Posterior cingulate gyrus (tissue), 11 donors: ENCODE measurements around the gene FBXL7.
A peak's percentile ranks its signal among the peaks of the same experiment; 100 is the strongest.
"Not testable (repeated sequence)": the region's sequence is repeated elsewhere in the genome, so short reads cannot be mapped to it uniquely, and the experiment has no call there.

Experiments used
- DNase-seq, 10 donors: peaks; one replicate each; pipeline versions ENCODE4 v3.0.0 to v3.0.0-alpha.2; 2020 to 2021; ENCODE audit warnings: mixed read lengths in 3 of 10
- intact Hi-C: fragments of 100-400 bp; cut with DNase I; formaldehyde crosslinking; loops from one replicate; pipeline ENCODE4 v1.15.1; 2023

The FBXL7 gene

DNA sequence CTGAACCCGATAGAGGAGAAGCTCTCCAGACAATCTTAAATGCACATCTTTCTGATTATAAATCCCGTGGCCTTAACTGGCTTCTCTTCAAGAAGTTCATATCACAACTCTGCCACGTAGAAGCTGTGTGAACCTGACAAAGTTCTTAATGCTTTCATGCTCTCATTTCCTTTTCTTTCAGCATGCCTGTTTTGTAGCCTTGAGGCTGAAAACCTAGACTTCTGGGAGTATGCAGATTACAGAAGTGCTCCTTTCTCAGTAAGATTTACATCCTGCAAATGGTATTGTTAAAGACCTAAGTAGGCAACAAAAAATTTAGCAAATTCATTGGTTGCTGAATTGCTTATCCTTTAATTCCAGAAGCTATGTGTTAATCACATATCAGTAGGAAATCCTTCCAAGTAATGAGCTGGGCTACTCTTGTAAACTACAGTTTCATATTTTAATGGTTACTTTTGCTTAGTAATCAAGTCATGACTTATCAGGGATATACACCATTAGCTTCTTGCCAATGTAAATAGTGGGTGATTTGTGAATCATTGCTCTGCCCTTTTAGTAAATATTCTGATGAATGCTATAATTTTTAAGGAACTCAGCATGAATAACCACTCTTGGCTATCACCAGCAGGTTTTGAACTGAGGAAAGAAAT, 334.7 kb downstream of the FBXL7 start:
- intact Hi-C loops = no loop called here
- no peak for DNase-seq

GRCh38 chr5:15835514-15835913, 335.5 kb downstream of the FBXL7 start:
- intact Hi-C loops = no loop called here

DNA sequence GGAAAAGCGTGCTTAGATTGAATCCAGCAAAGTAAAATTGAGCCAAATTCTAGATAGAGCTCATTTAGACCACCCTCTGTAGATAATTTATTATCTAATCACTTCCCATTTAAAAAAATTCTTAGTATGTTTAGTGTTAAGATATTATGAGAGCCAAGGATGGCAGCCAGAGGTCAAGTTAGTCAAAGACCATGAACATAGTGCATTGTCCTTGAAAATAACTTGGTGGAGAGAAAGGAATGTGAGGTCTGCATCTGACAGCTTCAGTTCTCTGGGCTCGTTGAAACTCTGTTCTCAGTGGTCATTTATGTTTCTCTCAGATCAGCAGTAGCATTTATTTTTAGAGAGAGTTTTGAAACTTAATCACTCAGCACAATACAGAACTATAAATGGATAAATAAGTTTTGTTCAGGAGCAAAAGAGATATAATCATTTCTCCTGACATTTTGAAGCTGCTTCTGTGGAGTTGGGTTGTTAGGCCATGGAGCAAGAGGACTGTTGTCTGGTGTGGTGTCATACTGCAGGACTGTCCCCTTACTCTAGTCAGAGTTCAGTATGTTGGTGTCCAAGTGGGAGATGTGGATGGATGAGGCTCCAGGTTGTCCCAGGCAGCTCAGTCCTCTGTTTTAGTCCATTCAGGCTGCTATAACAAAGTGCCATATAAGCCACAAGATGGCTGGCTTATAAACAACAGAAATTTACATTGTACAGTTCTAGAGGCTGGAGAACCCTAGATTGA, 337.7 kb downstream of the FBXL7 start:
- intact Hi-C loops = no loop called here

More at GRCh38 chr5:15835514-15835913, 335.5 kb downstream of the FBXL7 start:
- DNase-seq = no peak

GRCh38 chr5:15844253-15844652, 344.3 kb downstream of the FBXL7 start:
- intact Hi-C loops = no loop called here
- no peak for DNase-seq

More for the DNA sequence above, 337.7 kb downstream of the FBXL7 start:
- DNase-seq = no peak

- no peak for DNase-seq
- intact Hi-C loops = no loop called here
These were observed 344.9 kb downstream of the FBXL7 start for GRCh38 chr5:15844871-15845270.

DNA sequence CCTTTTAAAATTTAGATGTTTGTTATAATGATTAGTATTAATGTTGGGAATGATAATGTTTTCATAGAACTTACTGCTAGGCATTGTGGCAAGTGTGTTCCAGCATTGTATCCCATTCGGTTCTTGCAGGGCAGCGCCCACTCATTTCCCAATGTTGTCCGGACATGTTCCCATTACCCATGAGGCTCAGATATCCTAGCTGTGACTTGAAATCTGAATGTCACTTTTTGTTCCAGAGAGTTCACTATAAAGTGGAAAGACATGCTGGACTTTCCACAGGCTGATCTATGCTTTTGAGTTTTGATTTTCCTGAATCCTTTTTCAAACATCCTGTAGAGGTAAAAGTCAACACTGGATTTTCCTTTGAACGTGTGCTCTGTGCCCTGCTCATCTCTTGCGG, 350.6 kb downstream of the FBXL7 start:
- no peak for DNase-seq
- intact Hi-C loops = no loop called here

- DNase-seq = no peak
- intact Hi-C loops = no loop called here
These were observed 351.0 kb downstream of the FBXL7 start for GRCh38 chr5:15850939-15851341.

DNA sequence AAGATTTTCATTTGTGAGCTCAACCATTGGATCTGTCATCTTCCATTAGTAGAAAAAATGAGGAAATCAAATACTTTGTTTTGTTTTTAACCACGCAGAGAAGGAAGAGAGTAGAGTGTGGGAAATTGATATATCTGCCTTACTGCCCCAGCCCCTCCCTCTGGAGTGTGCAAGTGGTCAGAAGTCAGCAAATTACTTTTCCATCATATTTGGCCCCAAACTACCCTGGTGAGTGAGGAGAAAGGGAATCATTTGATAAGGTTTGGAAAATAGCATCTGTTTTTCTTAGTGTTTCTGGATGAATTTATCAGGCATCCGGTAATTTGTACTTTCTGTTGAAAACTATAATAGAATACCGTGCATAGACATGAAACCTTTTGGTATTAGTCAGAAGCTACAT, 352.2 kb downstream of the FBXL7 start:
- intact Hi-C loops = no loop called here
- DNase-seq = no peak

- intact Hi-C loops = no loop called here
- DNase-seq = no peak
These were observed 353.0 kb downstream of the FBXL7 start for GRCh38 chr5:15852949-15853348.

GRCh38 chr5:15858326-15858725, 358.3 kb downstream of the FBXL7 start:
- no peak for DNase-seq
- intact Hi-C loops = no loop called here

- DNase-seq = no peak
- intact Hi-C loops = no loop called here
These were observed 364.7 kb downstream of the FBXL7 start for GRCh38 chr5:15864536-15865215.

GRCh38 chr5:15872259-15872658, 372.3 kb downstream of the FBXL7 start:
- DNase-seq, intact Hi-C loops: not testable (repeated sequence)

- no peak for DNase-seq
- intact Hi-C loops = no loop called here
These were observed 377.9 kb downstream of the FBXL7 start for GRCh38 chr5:15877914-15878313.

DNA sequence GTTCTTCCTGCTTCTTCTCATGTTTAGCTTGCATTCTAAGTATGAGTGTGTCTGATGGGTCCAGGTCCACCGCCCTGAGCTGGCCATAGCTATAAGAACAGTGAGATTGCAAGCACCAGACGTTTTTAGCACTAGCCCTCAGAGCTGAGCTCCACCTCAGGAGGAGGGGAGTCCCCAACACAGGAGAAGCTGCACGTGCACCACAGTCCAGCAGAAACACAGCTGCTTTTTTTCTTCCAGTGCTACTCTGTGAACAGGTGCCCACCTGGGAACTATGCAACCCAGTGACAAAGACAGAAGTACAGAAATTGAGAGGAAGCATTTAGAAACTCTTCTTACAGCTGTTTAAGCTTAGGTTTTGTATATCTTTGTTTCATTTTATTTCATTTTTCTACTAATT, 380.2 kb downstream of the FBXL7 start:
- intact Hi-C loops = no loop called here
- no peak for DNase-seq

- DNase-seq = no peak
- intact Hi-C loops = no loop called here
These were observed 385.2 kb downstream of the FBXL7 start for GRCh38 chr5:15885156-15885555.

DNA sequence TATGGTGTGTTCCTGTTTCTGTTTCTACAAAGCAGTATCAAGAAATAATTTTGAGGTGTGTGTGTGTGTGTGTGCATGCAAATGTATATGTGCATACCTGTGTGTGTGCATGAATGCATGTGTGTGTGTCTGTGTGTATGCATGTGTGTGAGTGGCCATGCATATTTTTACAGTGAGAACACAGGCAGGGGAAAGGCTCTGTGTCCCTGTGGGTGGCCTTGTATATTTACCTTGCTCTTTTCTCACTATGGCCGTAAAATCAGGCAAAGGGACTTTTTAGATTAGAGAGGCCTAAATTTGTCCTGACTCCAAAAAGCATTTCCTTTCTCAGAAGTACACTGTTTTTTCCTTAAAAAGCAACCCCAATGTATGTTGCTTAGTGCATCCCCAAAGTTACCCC, 386.2 kb downstream of the FBXL7 start:
- DNase-seq = no peak
- intact Hi-C loops = no loop called here

- intact Hi-C loops = no loop called here
These were observed 387.1 kb downstream of the FBXL7 start for GRCh38 chr5:15887093-15887492.

GRCh38 chr5:15889001-15889400, 389.0 kb downstream of the FBXL7 start:
- no peak for DNase-seq
- intact Hi-C loops = no loop called here

More at GRCh38 chr5:15887093-15887492, 387.1 kb downstream of the FBXL7 start:
- no peak for DNase-seq

GRCh38 chr5:15893866-15894265, 393.9 kb downstream of the FBXL7 start:
- DNase-seq = peak in 1 of 10 donors; percentile 52
- intact Hi-C loops = no loop called here

- DNase-seq = no peak
- intact Hi-C loops = no loop called here
These were observed 397.7 kb downstream of the FBXL7 start for GRCh38 chr5:15897656-15898055.

DNA sequence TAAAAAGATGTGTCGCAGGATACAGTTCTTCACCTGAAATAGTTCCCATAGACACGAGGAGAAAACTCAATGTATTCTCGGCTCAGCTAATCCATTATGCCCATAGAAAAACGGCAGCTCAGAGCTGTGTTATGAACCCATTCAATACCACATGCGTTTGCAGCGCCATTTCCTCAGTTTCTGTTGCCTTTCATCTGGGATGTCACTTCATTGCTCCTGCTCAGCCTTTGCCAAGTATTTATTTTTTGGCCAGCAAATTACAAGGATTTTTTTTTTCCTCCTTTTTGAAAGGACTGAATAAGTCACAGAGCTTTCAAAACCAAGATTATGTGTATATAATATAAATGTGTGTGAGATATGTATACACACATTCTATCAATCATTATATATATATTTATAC, 398.7 kb downstream of the FBXL7 start:
- DNase-seq = no peak
- intact Hi-C loops = no loop called here

DNA sequence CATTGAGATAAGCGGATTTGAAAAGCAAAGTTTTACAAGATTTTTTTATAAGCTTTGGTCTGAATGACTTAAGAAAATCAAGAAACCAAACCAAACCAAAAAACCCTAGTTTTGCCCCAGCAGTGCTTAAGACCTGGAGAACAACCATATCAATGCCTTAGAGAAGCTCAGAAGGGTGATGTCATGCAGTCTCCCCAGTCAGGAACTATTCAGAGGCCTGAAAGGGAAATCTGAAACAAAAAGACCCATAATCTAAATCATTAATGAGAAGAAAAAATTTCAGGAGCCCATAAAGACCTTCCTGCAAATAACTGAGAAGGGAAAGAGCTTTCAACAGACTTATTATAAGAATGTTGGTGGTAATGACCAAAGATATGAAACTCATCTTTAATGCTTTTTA, 399.5 kb downstream of the FBXL7 start:
- no peak for DNase-seq
- intact Hi-C loops = no loop called here
